ENCODE measurements around the gene ITGA3. TPM values are rescaled to one million over a fixed set of nuclear protein-coding genes. Genes with fewer than 3 reads are reported as not detected.

The ITGA3 gene
- total RNA-seq, 4 donors from 2014 or later, result 38.9 to 96.7 (median 58.6) TPM

DNA sequence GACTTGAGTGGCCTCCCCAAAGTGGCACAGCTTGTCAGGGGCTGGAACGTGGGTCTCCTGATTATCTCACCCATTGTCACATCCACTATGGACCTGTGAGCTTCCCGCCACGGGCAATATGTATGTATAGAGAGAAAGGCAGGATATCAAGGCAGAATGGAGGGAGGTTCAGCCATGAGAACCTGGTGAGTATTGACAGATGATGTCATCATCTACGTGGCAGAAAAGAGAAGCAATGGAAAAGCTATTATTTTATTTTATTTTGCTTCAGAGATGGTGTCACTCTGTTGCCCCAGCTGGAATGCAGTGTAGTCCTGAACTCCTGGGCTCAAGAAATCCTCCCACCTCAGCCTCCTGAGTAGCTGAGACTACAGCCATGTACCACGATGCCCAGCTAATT lies 25.8 kb downstream of the ITGA3 start:
- Histone ChIP-seq H3K27me3 (no peaks in the 10 kb centered on the region), H3K9me3 (no peaks in the 10 kb centered on the region), H3K27ac (replicated peaks in 1 of 4) (no peak overlapping the region), H3K4me3 (no peak overlapping the region), H3K36me3 (peaks cover 32 to 69% (median 54%) of the 10 kb centered on the region in 4 donors), H3K4me1 (peaks cover 0 to 11% (median 8%) of the 10 kb centered on the region in 4 donors)
- WGBS, result 79% methylated on average over 5 of the region's 5 CpGs
- TF ChIP-seq EP300 (IDR thresholded peaks at IDR 0.05) (no peak), POLR2A (IDR thresholded peaks at IDR 0.05; ENCODE audit: low read depth) (no peak), POLR2AphosphoS5 (IDR thresholded peaks at IDR 0.05) (no peak)
- TF ChIP-seq, protein P1, sequence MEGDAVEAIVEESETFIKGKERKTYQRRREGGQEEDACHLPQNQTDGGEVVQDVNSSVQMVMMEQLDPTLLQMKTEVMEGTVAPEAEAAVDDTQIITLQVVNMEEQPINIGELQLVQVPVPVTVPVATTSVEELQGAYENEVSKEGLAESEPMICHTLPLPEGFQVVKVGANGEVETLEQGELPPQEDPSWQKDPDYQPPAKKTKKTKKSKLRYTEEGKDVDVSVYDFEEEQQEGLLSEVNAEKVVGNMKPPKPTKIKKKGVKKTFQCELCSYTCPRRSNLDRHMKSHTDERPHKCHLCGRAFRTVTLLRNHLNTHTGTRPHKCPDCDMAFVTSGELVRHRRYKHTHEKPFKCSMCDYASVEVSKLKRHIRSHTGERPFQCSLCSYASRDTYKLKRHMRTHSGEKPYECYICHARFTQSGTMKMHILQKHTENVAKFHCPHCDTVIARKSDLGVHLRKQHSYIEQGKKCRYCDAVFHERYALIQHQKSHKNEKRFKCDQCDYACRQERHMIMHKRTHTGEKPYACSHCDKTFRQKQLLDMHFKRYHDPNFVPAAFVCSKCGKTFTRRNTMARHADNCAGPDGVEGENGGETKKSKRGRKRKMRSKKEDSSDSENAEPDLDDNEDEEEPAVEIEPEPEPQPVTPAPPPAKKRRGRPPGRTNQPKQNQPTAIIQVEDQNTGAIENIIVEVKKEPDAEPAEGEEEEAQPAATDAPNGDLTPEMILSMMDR (IDR thresholded peaks at IDR 0.05), result no peak
- DNase-seq (ENCODE audit: extremely low spot score), result no peak
- intact Hi-C loops (cut with DNase I), result no loop called here

DNA sequence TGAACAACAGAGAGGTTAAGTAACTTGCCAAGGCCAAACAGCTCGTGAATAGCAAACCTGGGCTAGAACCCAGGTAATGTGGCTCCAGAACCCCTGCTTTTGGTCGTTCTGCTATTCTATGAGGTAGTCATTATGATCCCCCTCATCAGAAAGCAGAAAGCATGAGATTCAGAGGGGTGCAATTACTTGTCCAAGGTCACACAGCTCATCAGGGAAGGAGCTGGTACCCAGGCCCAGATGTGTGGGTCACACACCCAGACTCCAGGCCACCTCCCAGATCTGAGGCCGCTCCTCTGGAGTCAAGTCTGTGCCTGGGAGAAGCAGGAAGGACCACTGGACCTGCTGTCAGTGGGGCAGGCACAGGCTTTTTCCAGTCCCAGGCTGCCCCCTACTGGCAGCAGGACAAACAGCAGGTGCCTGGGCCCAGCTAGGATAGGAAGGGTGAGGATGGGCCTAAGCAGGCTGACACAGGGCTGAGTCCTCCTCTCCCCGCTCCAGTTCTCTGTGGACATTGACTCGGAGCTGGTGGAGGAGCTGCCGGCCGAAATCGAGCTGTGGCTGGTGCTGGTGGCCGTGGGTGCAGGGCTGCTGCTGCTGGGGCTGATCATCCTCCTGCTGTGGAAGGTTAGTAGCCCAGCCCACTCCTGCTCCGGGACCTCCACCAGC lies 31.5 kb downstream of the ITGA3 start:
- 71% methylated on average over 2 of the region's 10 CpGs for WGBS
- TF ChIP-seq POLR2A (IDR thresholded peaks at IDR 0.05; ENCODE audit: low read depth) (no peak), EP300 (IDR thresholded peaks at IDR 0.05) (no peak), POLR2AphosphoS5 (IDR thresholded peaks at IDR 0.05) (peak in 1 of 2 donors; percentile 38)
- TF ChIP-seq, protein P1 (IDR thresholded peaks at IDR 0.05), result peak; percentile 94 to 100 (median 96)
- Histone ChIP-seq H3K4me3 (no peak overlapping the region), H3K27ac (replicated peaks in 1 of 4) (no peak overlapping the region), H3K36me3 (peaks cover 6 to 40% (median 30%) of the 10 kb centered on the region in 4 donors), H3K9me3 (no peaks in the 10 kb centered on the region), H3K4me1 (peaks cover 0 to 5% (median 0%) of the 10 kb centered on the region in 4 donors), H3K27me3 (no peaks in the 10 kb centered on the region)
- intact Hi-C loops (cut with DNase I), result loop anchor here (1.0 kb wide), 1 partner anchor 61 kb away; no protein-coding TSS in a partner anchor
- no peak for DNase-seq (ENCODE audit: extremely low spot score)

DNA sequence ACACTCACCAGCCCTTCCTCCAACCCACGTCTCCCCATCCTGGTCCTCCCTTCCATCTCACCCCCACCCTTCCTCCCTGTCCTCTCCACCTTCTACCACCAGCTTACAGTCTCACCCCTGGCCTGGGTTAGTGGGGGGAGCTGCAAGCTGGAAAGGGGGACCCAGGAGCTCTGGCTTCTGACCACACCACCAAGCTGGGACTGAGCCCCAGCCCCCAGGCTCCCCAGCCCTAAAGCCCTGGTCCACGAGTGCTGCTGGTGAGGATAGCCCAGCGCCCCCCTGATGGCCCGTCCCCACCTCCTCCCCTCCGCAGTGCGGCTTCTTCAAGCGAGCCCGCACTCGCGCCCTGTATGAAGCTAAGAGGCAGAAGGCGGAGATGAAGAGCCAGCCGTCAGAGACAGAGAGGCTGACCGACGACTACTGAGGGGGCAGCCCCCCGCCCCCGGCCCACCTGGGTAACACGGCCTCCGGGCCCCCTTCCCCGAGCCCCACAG lies 32.0 kb downstream of the ITGA3 start:
- peaks cover 0 to 5% (median 0%) of the 10 kb centered on the region in 4 donors for H3K4me1 ChIP-seq
- H3K9me3 ChIP-seq, result no peaks in the 10 kb centered on the region
- no peak overlapping the region for H3K4me3 ChIP-seq
- WGBS, result 90% methylated on average over 10 of the region's 19 CpGs
- intact Hi-C loops (cut with DNase I), result loop anchor here (1.0 kb wide), 1 partner anchor 62 kb away; no protein-coding TSS in a partner anchor
- H3K27me3 ChIP-seq, result no peaks in the 10 kb centered on the region
- TF ChIP-seq POLR2AphosphoS5 (IDR thresholded peaks at IDR 0.05) (no peak), POLR2A (IDR thresholded peaks at IDR 0.05; ENCODE audit: low read depth) (no peak), EP300 (IDR thresholded peaks at IDR 0.05) (no peak)
- TF ChIP-seq, protein P1 (IDR thresholded peaks at IDR 0.05), result no peak
- peaks cover 3 to 34% (median 29%) of the 10 kb centered on the region in 4 donors for H3K36me3 ChIP-seq
- no peak for DNase-seq (ENCODE audit: extremely low spot score)
- H3K27ac ChIP-seq (replicated peaks in 1 of 4), result no peak overlapping the region

DNA sequence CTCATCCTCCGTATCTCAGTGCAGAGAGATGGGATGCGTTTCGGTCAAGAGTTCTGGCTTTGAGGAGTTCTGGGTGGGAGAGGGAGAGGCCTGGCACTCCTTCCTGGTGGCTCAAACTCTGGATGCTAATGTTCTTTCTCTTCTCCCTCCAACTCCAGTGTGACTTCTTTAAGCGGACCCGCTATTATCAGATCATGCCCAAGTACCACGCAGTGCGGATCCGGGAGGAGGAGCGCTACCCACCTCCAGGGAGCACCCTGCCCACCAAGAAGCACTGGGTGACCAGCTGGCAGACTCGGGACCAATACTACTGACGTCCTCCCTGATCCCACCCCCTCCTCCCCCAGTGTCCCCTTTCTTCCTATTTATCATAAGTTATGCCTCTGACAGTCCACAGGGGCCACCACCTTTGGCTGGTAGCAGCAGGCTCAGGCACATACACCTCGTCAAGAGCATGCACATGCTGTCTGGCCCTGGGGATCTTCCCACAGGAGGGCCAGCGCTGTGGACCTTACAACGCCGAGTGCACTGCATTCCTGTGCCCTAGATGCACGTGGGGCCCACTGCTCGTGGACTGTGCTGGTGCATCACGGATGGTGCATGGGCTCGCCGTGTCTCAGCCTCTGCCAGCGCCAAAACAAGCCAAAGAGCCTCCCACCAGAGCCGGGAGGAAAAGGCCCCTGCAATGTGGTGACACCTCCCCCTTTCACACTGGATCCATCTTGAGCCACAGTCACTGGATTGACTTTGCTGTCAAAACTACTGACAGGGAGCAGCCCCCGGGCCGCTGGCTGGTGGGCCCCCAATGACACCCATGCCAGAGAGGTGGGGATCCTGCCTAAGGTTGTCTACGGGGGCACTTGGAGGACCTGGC lies 33.3 kb downstream of the ITGA3 start:
- Histone ChIP-seq H3K9me3 (no peaks in the 10 kb centered on the region), H3K4me3 (no peak overlapping the region), H3K4me1 (peaks cover 0 to 8% (median 3%) of the 10 kb centered on the region in 4 donors), H3K27me3 (no peaks in the 10 kb centered on the region), H3K27ac (replicated peaks in 1 of 4) (no peak overlapping the region), H3K36me3 (peaks cover 3 to 34% (median 29%) of the 10 kb centered on the region in 4 donors)
- no peak for DNase-seq (ENCODE audit: extremely low spot score)
- intact Hi-C loops (cut with DNase I), result no loop called here
- WGBS, result 85% methylated on average over 21 of the region's 25 CpGs
- TF ChIP-seq POLR2A (IDR thresholded peaks at IDR 0.05; ENCODE audit: low read depth), result no peak
- TF ChIP-seq POLR2AphosphoS5 (IDR thresholded peaks at IDR 0.05), result no peak
- no peak for TF ChIP-seq EP300 (IDR thresholded peaks at IDR 0.05)
- TF ChIP-seq, protein P1 (IDR thresholded peaks at IDR 0.05), result no peak

Data from esophagus muscularis mucosa (tissue), 4 donors.